Astrocyte (in vitro differentiated cells and primary cell): ENCODE results near the gene PHEX.

ENCODE experiments used
- CTCF ChIP-seq: IDR thresholded peaks from 2 replicates; pipeline ENCODE4 v1.5.1; 2011; ENCODE audit warnings: low read depth, mild to moderate bottlenecking, inconsistent platforms, low read length, moderate library complexity; ENCODE audit not compliant: insufficient read depth
- EZH2 ChIP-seq: IDR thresholded peaks from 2 replicates; pipeline ENCODE4 v1.6.1; 2012; ENCODE audit warnings: mild to moderate bottlenecking, low read length, inconsistent platforms; ENCODE audit not compliant: insufficient read depth

- TF ChIP-seq CTCF = no peak
- no peak for TF ChIP-seq EZH2
Observed at GRCh38 chrX:22186165-22186564, 154.0 kb downstream of the PHEX start.
